Pancreas (tissue), 10 donors: ENCODE measurements around the gene DMRT3. TPM values are rescaled to one million over a fixed set of nuclear protein-coding genes. Genes with fewer than 3 reads are reported as not detected.

ENCODE experiments used
- ATAC-seq, 4 donors: fragments of 200-7000 bp; cut with Tn5 transposase; one replicate each; pipeline versions ENCODE4 v1.8.0 to v1.9.1; 2020; ENCODE audit warnings: mild to moderate bottlenecking in 4 of 4, moderate library complexity in 4 of 4
- DNase-seq, 6 donors: peaks; one replicate each; pipeline ENCODE4 v3.0.0-alpha.2; 2020
- FAIRE-seq: peaks from 2 replicates; lab custom pipeline; 2012; peaks lifted over from hg19 to GRCh38; lab: Jason Lieb, UNC
- H3K27ac ChIP-seq, 4 donors: fragments of 200-600 bp; sonication (generic); 1 replicate in 3 of 4; 2 replicates in 1 of 4; pipeline versions ENCODE4 v1.5.0 to v1.8.0; 2020
- H3K27me3 ChIP-seq, 4 donors: fragments of 200-600 bp; one replicate each; pipeline ENCODE4 v1.8.0; 2021
- H3K36me3 ChIP-seq, 3 donors: fragments of 200-600 bp; sonication (generic) in 1 of 3; one replicate each; pipeline versions ENCODE4 v1.5.0 to v1.8.0; 2020 to 2021
- H3K4me1 ChIP-seq, 3 donors: fragments of 200-600 bp; one replicate each; pipeline ENCODE4 v1.8.0; 2021
- H3K4me3 ChIP-seq, 4 donors: fragments of 200-600 bp; sonication (generic) in 2 of 4; one replicate each; pipeline versions ENCODE4 v1.5.0 to v1.8.0; 2020 to 2021
- H3K9me3 ChIP-seq, 4 donors: fragments of 200-600 bp; one replicate each; pipeline ENCODE4 v1.8.0; 2021
- WGBS, 2 donors: extraction: QIAGEN DNeasy Blood & Tissue Kit; methylation state at CpG; one replicate each; pipeline ENCODE4 v1.1.7; 2013; 5-methylcytosine and 5-hydroxymethylcytosine counted together
- intact Hi-C, 3 donors: fragments of 100-400 bp; cut with DNase I; formaldehyde crosslinking; loops; one replicate each; pipeline versions ENCODE4 v1.11.1 to v1.14.2; 2022
- polyA plus RNA-seq, 2 donors: library from polyadenylated mRNA; stranded (reverse); fragments of 200-250 nt; gene quantifications; one replicate each; pipeline ENCODE4 v1.2.3, GENCODE V29; 2013
- total RNA-seq, 6 donors: library from RNA; stranded (reverse); fragmentation: NEBNext Ultra II Directional in 4 of 6; extraction: Animal tissue kit (Norgen Biotek cat#: 25700) in 4 of 6; gene quantifications; one replicate each; pipeline versions ENCODE4 v1.2.1 to v1.2.4, GENCODE V29; 2021 to 2023
- TF ChIP-seq, protein P1 (sequence below), 4 donors: fragments of 200-600 bp; sonication (generic) in 3 of 4; IDR thresholded peaks; one replicate each; pipeline versions ENCODE4 v1.5.0 to v1.8.0; 2021; ENCODE audit warnings: antibody characterized with exemption in 4 of 4
- donor health status: healthy with polysubstance abuse.
- donor health status: DM: no; HTN: no; CAD: no; lungs with moderate emphysema.
- donor health status: DM: no; HTN: no; CAD: no.
- donor health status: control.
- donor health status: control.
- donor health status: Bipolar disorder and iron deficiency.
- donor health status: DM: yes; HTN: yes; CAD: no.
- donor health status: DM: no; HTN: no; CAD: no.
- donor health status: DM: no; HTN: no; CAD: no.
- donor health status: DM: yes; HTN: yes; CAD: no.

DMRT3 gene
- total and polyA plus RNA-seq, 8 donors, result not detected

DNA sequence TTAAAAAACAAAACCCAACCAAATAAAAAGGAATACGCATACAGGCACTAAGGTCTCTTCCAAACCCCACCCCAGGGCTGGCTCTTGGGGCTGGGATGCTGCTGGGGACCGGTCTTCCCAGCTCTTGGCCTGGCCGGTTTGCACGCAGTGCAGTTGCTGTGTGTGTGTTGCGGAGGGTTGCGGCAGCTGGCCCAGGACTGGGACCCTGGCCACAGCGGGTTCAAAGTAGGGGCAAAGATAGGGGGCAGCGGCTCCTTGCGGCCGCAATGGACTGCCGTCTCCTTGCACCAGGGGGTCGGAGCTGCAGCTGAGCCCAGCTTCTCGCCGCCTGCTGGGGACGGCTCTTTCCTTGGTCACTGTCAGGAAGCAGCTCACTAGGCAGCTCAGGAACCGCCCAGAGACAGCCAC, 5.0 kb downstream of the DMRT3 start:
- 16 to 18% methylated on average over 11 to 16 of the region's 16 CpGs for WGBS, 2 donors
- peaks cover 0 to 5% (median 0%) of the 10 kb centered on the region in 3 donors for H3K4me1 ChIP-seq
- H3K27me3 ChIP-seq, result peaks cover 0 to 74% (median 9%) of the 10 kb centered on the region in 4 donors
- no peak for ATAC-seq
- TF ChIP-seq, protein P1, sequence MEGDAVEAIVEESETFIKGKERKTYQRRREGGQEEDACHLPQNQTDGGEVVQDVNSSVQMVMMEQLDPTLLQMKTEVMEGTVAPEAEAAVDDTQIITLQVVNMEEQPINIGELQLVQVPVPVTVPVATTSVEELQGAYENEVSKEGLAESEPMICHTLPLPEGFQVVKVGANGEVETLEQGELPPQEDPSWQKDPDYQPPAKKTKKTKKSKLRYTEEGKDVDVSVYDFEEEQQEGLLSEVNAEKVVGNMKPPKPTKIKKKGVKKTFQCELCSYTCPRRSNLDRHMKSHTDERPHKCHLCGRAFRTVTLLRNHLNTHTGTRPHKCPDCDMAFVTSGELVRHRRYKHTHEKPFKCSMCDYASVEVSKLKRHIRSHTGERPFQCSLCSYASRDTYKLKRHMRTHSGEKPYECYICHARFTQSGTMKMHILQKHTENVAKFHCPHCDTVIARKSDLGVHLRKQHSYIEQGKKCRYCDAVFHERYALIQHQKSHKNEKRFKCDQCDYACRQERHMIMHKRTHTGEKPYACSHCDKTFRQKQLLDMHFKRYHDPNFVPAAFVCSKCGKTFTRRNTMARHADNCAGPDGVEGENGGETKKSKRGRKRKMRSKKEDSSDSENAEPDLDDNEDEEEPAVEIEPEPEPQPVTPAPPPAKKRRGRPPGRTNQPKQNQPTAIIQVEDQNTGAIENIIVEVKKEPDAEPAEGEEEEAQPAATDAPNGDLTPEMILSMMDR (IDR thresholded peaks at IDR 0.05), result no peak
- intact Hi-C loops, result no loop called here
- H3K36me3 ChIP-seq, result no peaks in the 10 kb centered on the region
- no peak overlapping the region for H3K27ac ChIP-seq
- DNase-seq, result no peak
- FAIRE-seq, result no peak
- H3K4me3 ChIP-seq, result no peak overlapping the region
- no peaks in the 10 kb centered on the region for H3K9me3 ChIP-seq

DNA sequence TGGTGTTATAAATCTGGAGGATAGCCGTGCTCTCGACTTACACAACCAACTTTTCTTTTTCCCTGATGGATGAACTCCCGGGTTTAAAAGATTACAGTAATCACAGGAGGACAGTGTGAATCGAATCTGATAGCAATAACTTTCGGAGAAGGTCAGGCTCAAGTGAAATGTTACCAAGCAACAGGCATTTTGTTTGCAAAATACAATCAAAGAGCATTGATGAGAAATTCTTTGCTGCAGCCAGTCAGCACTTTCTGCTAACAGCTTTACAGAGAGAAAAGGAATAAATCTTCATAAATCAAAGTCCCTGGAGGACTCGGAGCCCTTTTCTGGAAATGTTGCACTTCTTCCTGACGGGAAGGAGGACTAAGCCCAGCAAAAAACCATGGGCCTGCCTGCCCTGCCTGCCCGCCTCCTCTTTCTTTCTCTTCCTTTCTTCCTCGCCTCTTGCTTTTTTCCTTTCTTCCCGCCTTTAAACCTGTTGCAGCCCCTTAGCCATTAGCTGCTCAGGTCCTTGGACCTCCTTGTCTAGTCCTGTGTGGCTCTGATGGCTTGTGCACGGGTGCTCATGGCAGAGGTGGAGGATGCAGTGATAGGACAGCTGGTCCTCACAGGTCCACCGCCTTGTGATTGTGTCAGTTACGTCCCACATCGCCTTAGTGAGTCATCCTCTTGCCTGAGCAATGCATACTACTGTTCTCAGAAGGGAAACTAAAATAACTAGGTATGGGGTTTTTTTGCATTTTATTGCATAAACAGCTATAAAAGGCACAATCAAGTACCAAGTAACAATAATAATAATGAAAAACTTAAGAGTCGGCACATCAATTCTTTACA, 6.2 kb downstream of the DMRT3 start:
- H3K4me1 ChIP-seq, result no peaks in the 10 kb centered on the region
- DNase-seq, result no peak
- TF ChIP-seq, protein P1 (IDR thresholded peaks at IDR 0.05), result no peak
- intact Hi-C loops, result no loop called here
- 44 to 47% methylated on average over 15 of the region's 15 CpGs for WGBS, 2 donors
- no peaks in the 10 kb centered on the region for H3K9me3 ChIP-seq
- peaks cover 0 to 71% (median 9%) of the 10 kb centered on the region in 4 donors for H3K27me3 ChIP-seq
- no peak overlapping the region for H3K27ac ChIP-seq
- FAIRE-seq, result no peak
- no peak overlapping the region for H3K4me3 ChIP-seq
- no peaks in the 10 kb centered on the region for H3K36me3 ChIP-seq
- no peak for ATAC-seq

DNA sequence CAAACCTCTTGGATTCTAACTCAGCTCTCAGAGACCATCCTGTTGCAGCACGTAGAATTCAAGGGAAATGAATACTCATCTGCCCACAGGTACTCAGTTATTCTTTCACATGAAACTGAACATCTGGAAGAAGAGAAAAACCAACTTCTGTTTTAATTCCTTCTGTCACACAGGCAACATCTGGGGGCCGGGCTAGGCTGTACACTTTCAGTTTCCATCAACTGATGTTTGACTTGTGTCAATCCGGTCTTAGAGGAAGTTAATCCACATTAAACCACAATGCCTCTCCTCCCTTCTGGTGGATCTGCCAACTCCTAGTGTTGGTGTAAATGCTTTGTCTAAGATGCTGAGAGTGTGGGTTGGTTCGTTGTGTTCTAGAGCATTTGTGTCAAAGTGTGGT, 17.6 kb downstream of the DMRT3 start:
- TF ChIP-seq, protein P1 (IDR thresholded peaks at IDR 0.05), result no peak
- no peak overlapping the region for H3K4me3 ChIP-seq
- FAIRE-seq (no peak), ATAC-seq (no peak), DNase-seq (no peak)
- peaks cover 0 to 3% (median 0%) of the 10 kb centered on the region in 4 donors for H3K27me3 ChIP-seq
- no peaks in the 10 kb centered on the region for H3K4me1 ChIP-seq
- WGBS, 2 donors, result 60 to 64% methylated on average over 4 of the region's 4 CpGs
- intact Hi-C loops, result loop anchor here in 1 of 3 donors (10.0 kb wide), 1 partner anchor 99 kb away; no protein-coding TSS in a partner anchor
- H3K9me3 ChIP-seq, result no peaks in the 10 kb centered on the region
- H3K36me3 ChIP-seq, result no peaks in the 10 kb centered on the region
- H3K27ac ChIP-seq, result no peak overlapping the region

DNA sequence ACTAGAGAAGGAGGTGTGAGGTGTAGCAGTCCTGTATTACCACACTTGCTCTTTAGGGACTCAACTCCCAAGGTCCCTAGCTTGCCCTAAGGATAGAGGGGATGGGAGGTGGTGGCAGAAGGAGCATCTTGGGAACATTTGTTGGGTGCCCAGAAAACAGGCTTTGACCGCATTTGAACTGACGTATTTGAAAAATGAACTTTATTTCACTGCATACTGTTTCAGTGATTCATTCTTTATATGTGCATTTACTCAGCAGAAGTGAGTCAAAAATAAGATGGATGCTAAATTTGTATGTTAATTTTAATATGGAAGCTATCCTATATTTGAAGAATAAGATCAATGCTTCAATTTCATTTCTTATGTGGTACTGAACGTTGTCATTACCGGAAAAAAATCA, 18.7 kb downstream of the DMRT3 start:
- WGBS, 2 donors, result 71 to 73% methylated on average over 4 of the region's 4 CpGs
- ATAC-seq (no peak), FAIRE-seq (no peak), DNase-seq (no peak)
- Histone ChIP-seq H3K9me3 (no peaks in the 10 kb centered on the region), H3K36me3 (no peaks in the 10 kb centered on the region), H3K4me3 (no peak overlapping the region), H3K27ac (no peak overlapping the region), H3K4me1 (no peaks in the 10 kb centered on the region), H3K27me3 (peaks cover 0 to 3% (median 0%) of the 10 kb centered on the region in 4 donors)
- TF ChIP-seq, protein P1 (IDR thresholded peaks at IDR 0.05), result no peak
- intact Hi-C loops, result loop anchor here in 1 of 3 donors (10.0 kb wide), 1 partner anchor 100 kb away; no protein-coding TSS in a partner anchor

DNA sequence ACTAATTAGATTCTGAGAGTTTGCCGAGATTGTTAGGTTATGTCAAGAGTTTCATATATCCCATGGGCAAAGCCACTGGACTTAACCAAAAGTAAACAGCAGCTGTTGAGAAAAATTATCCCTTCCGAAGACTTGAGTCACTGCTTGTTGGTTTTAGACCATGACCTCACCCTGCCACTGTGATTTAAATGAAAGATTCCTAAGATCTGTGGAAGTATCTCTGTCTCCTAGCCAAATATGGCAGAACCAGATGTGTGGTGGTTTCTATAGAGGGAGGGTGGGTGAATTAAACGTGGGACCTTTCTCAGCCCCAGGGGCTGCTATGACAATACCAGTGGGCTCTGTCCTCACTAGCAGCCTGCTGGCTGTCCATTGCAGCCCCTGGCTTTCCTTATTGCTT, 19.3 kb downstream of the DMRT3 start:
- FAIRE-seq, result no peak
- no peaks in the 10 kb centered on the region for H3K9me3 ChIP-seq
- 12 to 14% methylated on average over 3 of the region's 3 CpGs for WGBS, 2 donors
- H3K36me3 ChIP-seq, result no peaks in the 10 kb centered on the region
- H3K27ac ChIP-seq, result no peak overlapping the region
- TF ChIP-seq, protein P1 (IDR thresholded peaks at IDR 0.05), result no peak
- no peak overlapping the region for H3K4me3 ChIP-seq
- intact Hi-C loops, result loop anchor here in 1 of 3 donors (10.0 kb wide), 1 partner anchor 101 kb away; no protein-coding TSS in a partner anchor
- no peak for ATAC-seq
- peaks cover 0 to 3% (median 0%) of the 10 kb centered on the region in 4 donors for H3K27me3 ChIP-seq
- no peak for DNase-seq
- H3K4me1 ChIP-seq, result no peaks in the 10 kb centered on the region
